Esophagus muscularis mucosa (tissue), 4 donors: Measurements from ENCODE around the gene PTOV1.

Experiments
- EP300 ChIP-seq: sonication (generic); formaldehyde crosslinking; IDR thresholded peaks from one replicate; pipeline ENCODE4 v1.6.1; 2017; ENCODE audit warnings: antibody characterized with exemption
- POLR2A ChIP-seq: fragments of 450-650 bp; IDR thresholded peaks from one replicate; pipeline ENCODE4 v1.6.1; 2017; ENCODE audit warnings: antibody characterized with exemption, moderate library complexity, mild to moderate bottlenecking, low read depth
- TF ChIP-seq, protein P1 (sequence below), 3 experiments: fragments of 200-600 bp in 2 of 3; fragments of 450-650 bp in 1 of 3; sonication (generic) in 2 of 3; IDR thresholded peaks; one replicate each; pipeline ENCODE4 v1.5.1; 2017 to 2019; ENCODE audit warnings: antibody characterized with exemption in 3 of 3, mild to moderate bottlenecking in 2 of 3, moderate library complexity in 1 of 3

DNA sequence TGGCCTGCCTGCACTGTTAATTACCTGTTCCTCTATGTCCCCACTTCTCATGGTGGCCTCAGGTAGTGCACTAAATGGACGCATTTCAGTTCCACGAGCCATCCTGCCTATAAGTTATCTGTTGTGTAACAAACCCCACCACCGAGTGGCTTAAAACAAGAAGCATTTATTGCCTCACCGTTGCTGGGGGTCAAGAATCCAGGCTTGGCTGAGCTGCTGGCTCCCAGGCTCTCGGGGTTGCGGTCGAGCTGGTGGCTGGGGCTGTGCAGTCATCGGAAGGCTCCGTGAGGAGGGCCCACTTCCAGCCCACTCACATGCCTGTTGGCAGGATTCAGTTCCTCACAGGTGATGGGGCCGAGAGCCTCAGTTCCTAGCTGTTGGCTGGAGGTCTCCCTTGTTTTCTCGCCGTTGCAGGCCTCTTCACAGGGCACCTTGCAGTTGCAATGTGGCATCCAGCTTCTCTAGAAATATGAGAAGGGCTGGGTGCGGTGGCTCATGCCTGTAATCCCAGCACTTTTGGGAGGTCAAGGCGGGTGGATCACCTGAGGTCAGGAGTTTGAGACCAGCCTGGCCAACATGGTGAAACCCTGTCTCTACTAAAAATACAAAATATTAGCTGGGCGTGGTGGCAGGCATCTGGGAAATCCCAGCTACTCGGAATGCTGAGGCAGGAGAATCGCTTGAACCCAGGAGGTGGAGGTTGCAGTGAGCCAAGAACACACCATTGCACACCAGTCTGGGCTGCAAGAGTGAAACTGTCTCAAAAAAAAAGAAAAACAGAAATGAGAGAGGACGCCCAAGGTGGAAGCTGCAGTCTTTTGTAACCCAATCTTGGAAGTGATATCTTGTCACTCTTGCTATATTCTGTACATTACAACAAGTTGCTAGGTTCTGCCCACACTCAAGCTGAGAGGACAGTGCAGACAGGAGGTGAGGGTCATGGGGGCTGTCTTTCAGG is 6.5 kb upstream of the PTOV1 start:
- TF ChIP-seq, protein P1, sequence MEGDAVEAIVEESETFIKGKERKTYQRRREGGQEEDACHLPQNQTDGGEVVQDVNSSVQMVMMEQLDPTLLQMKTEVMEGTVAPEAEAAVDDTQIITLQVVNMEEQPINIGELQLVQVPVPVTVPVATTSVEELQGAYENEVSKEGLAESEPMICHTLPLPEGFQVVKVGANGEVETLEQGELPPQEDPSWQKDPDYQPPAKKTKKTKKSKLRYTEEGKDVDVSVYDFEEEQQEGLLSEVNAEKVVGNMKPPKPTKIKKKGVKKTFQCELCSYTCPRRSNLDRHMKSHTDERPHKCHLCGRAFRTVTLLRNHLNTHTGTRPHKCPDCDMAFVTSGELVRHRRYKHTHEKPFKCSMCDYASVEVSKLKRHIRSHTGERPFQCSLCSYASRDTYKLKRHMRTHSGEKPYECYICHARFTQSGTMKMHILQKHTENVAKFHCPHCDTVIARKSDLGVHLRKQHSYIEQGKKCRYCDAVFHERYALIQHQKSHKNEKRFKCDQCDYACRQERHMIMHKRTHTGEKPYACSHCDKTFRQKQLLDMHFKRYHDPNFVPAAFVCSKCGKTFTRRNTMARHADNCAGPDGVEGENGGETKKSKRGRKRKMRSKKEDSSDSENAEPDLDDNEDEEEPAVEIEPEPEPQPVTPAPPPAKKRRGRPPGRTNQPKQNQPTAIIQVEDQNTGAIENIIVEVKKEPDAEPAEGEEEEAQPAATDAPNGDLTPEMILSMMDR (IDR thresholded peaks at IDR 0.05) = no peak
- TF ChIP-seq POLR2A (no peak), EP300 (no peak)
